K562 (cell line): ENCODE results near the gene COL25A1. TPM values are rescaled to one million over a fixed set of nuclear protein-coding genes. Genes with fewer than 3 reads are reported as not detected.

Source experiments
- ATAC-seq: fragments of 200-7000 bp; cut with Tn5 transposase; 3 replicates; pipeline ENCODE4 v1.9.1; 2020; ENCODE audit warnings: moderate library complexity
- BruUV-seq: library from RNA; stranded (reverse); fragments of 400-500 nt; replicated peaks from 2 replicates; lab custom pipeline; 2021; lab: Mats Ljungman, UMichigan
- CTCF ChIA-PET: fragments of 300-600 bp; formaldehyde crosslinking; extraction: SDS; loops from one replicate; lab custom pipeline; 2021; ENCODE audit warnings: low intra/inter-chr PET ratio; lab: Yijun Ruan, JAX
- POLR2A ChIA-PET: fragments of 300-600, 350-650 bp; sonication (Branson Sonifier 250); formaldehyde crosslinking; extraction: SDS; loops from one replicate; lab custom pipeline; 2021; ENCODE audit warnings: antibody characterized with exemption, inconsistent platforms; lab: Yijun Ruan, JAX
- DNase-seq, 4 experiments: peaks; one replicate each; pipeline versions ENCODE4 v3.0.0 to v3.0.0-alpha.2; 2011 to 2018; ENCODE audit warnings: low spot score in 3 of 4, mixed read lengths in 3 of 4; ENCODE audit errors: extremely low read depth in 1 of 4
- FAIRE-seq: peaks from 2 replicates; lab custom pipeline; 2011; peaks lifted over from hg19 to GRCh38; lab: Jason Lieb, UNC
- H2AFZ ChIP-seq: 2 replicates; pipeline ENCODE4 v1.6.0; 2011; ENCODE audit warnings: low read depth, low read length, control low read depth, inconsistent platforms
- H3K27ac ChIP-seq: fragments of 200-600 bp; 3 replicates; pipeline ENCODE4 v1.8.0; 2011; ENCODE audit warnings: low read depth, mild to moderate bottlenecking, control low read depth, inconsistent platforms, low read length, moderate library complexity, mixed read lengths; ENCODE audit errors: extremely low read depth
- H3K27me3 ChIP-seq, 2 experiments: fragments of 300-600 bp in 1 of 2; 2 replicates in 1 of 2; 3 replicates in 1 of 2; pipeline versions ENCODE4 v1.6.0 to v1.8.0; 2011; ENCODE audit warnings: inconsistent platforms in 2 of 2, low read length in 2 of 2, mild to moderate bottlenecking in 1 of 2, mixed read lengths in 1 of 2, moderate library complexity in 1 of 2; ENCODE audit not compliant: control insufficient read depth in 2 of 2, insufficient read depth in 2 of 2
- H3K36me3 ChIP-seq: fragments of 300-600 bp; 3 replicates; pipeline ENCODE4 v1.8.0; 2011; ENCODE audit warnings: mild to moderate bottlenecking, low read length, inconsistent platforms; ENCODE audit not compliant: control insufficient read depth, insufficient read depth
- H3K4me1 ChIP-seq, 2 experiments: fragments of 200-600 bp in 1 of 2; replicated peaks in 1 of 2; 2 replicates in 1 of 2; 3 replicates in 1 of 2; pipeline versions ENCODE4 v1.5.1 to v1.8.0; 2011; ENCODE audit warnings: inconsistent platforms in 2 of 2, low read length in 2 of 2, mild to moderate bottlenecking in 1 of 2, mixed read lengths in 1 of 2, moderate library complexity in 1 of 2; ENCODE audit not compliant: control insufficient read depth in 2 of 2, insufficient read depth in 2 of 2
- H3K4me2 ChIP-seq: 2 replicates; pipeline ENCODE4 v1.6.1; 2011; ENCODE audit warnings: low read length, control low read depth, inconsistent platforms, mixed read lengths; ENCODE audit not compliant: insufficient read depth
- H3K4me3 ChIP-seq: fragments of 200-600 bp; sonication (generic), shearing (Covaris generic); 2 replicates; pipeline ENCODE4 v1.5.1; 2016; ENCODE audit warnings: control low read depth, inconsistent platforms
- H3K79me2 ChIP-seq: fragments of 200-600 bp; 3 replicates; pipeline ENCODE4 v1.8.0; 2011; ENCODE audit warnings: low read length, inconsistent platforms; ENCODE audit not compliant: control insufficient read depth, insufficient read depth
- H3K9ac ChIP-seq, 2 experiments: 2 replicates each; pipeline versions ENCODE4 v1.6.0 to v1.6.1; 2011; ENCODE audit warnings: low read depth in 2 of 2, low read length in 2 of 2, control low read depth in 1 of 2, inconsistent platforms in 1 of 2, mild to moderate bottlenecking in 1 of 2, mixed read lengths in 1 of 2; ENCODE audit not compliant: insufficient read depth in 1 of 2
- H3K9me1 ChIP-seq: one replicate; pipeline ENCODE4 v1.6.0; 2011; ENCODE audit warnings: inconsistent platforms, mild to moderate bottlenecking, low read length, moderate library complexity; ENCODE audit not compliant: control insufficient read depth, insufficient read depth
- H3K9me3 ChIP-seq: replicated peaks from 2 replicates; pipeline ENCODE4 v1.5.1; 2011; ENCODE audit warnings: low read depth, low read length, inconsistent platforms; ENCODE audit not compliant: control insufficient read depth, insufficient read depth
- H4K20me1 ChIP-seq: replicated peaks from 2 replicates; pipeline ENCODE4 v1.6.1; 2011; ENCODE audit warnings: low read length, inconsistent platforms, mixed read lengths; ENCODE audit not compliant: control insufficient read depth, insufficient read depth
- E2F8 ChIP-seq: fragments of 450-650 bp; IDR thresholded peaks from 2 replicates; pipeline ENCODE4 v1.7.1; 2018; ENCODE audit warnings: mild to moderate bottlenecking, low read depth; ENCODE audit not compliant: partially characterized antibody
- TCF7 ChIP-seq: sonication (generic); IDR thresholded peaks from 2 replicates; pipeline ENCODE4 v1.6.1; 2016; ENCODE audit warnings: antibody characterized with exemption, borderline replicate concordance
- WGBS: fragments of 100-300 bp; shearing (Covaris generic); methylation state at CpG from one replicate; pipeline ENCODE4 v1.1.6; 2016; ENCODE audit warnings: low coverage, mixed read lengths; ENCODE audit not compliant: insufficient coverage; ENCODE audit errors: missing lambda C conversion rate; 5-methylcytosine and 5-hydroxymethylcytosine counted together
- in situ Hi-C: fragments of 300-500 bp; cut with MboI; formaldehyde crosslinking; loops from 4 replicates; pipeline ENCODE4 v1.15.0; 2018; ENCODE audit warnings: inconsistent platforms, mixed read lengths
- intact Hi-C: fragments of 100-400 bp; cut with micrococcal nuclease; formaldehyde crosslinking; loops from 2 replicates; pipeline ENCODE4 v1.14.2; 2022
- polyA plus RNA-seq, 8 experiments: library from polyadenylated mRNA; depleted of rRNA in 4 of 8; stranded (reverse) in 5 of 8; unstranded in 3 of 8; fragments of >200 nt; fragmentation: Nextera tagmentation in 2 of 8; fragmentation: Illumina TruSeq in 1 of 8; extraction: Ambion mirVana in 2 of 8; extraction: Trizol in 1 of 8; gene quantifications; 2 replicates each; pipeline versions ENCODE4 v1.2.1 to v1.2.3, GENCODE V29; 2011 to 2014; ENCODE audit warnings: inconsistent platforms in 1 of 8, missing spikeins in 1 of 8
- total RNA-seq, 7 experiments: library from RNA; depleted of rRNA in 6 of 7; stranded (reverse); fragments of >200 nt in 6 of 7; fragmentation: Illumina TruSeq in 2 of 7; extraction: Trizol in 2 of 7; gene quantifications; 2 replicates each; pipeline versions ENCODE4 v1.2.1 to v1.2.3, GENCODE V29; 2011 to 2021; ENCODE audit warnings: low replicate concordance in 1 of 7
- TF ChIP-seq, protein P1 (sequence below): sonication (generic); IDR thresholded peaks from 2 replicates; pipeline ENCODE4 v1.6.1; 2016

The COL25A1 gene
- total and polyA plus RNA-seq, 9 of the 15 experiments (the other 6 are each of a cell fraction or from before 2014, with no cell fraction given): 0.03 to 0.62 (median 0.27) TPM

GRCh38 chr4:109040441-109040840, 262.0 kb downstream of the COL25A1 start:
- intact Hi-C loops (no loop called here), in situ Hi-C loops (no loop called here)
- no peaks in the 10 kb centered on the region for H4K20me1 ChIP-seq
- H3K4me2 ChIP-seq: no peak overlapping the region
- no peak for ATAC-seq
- H3K27me3 ChIP-seq: no peaks in the 10 kb centered on the region
- no peak overlapping the region; the same call in 2 of the 3 replicates for H3K27ac ChIP-seq
- no peaks in the 10 kb centered on the region for H3K9me3 ChIP-seq
- FAIRE-seq: no peak
- no peaks in the 10 kb centered on the region for H3K79me2 ChIP-seq
- no peaks in the 10 kb centered on the region for H3K36me3 ChIP-seq
- no peak for DNase-seq
- ChIA-PET CTCF (no interaction called here), POLR2A (no interaction called here)
- peak overlapping the region; percentile 34 for H2AFZ ChIP-seq
- no peaks in the 10 kb centered on the region for H3K9me1 ChIP-seq
- H3K4me3 ChIP-seq: no peak overlapping the region
- 54% methylated on average over 5 of the region's 5 CpGs for WGBS
- no TSS peak for BruUV-seq
- H3K4me1 ChIP-seq: no peaks in the 10 kb centered on the region
- TF ChIP-seq, protein P1, sequence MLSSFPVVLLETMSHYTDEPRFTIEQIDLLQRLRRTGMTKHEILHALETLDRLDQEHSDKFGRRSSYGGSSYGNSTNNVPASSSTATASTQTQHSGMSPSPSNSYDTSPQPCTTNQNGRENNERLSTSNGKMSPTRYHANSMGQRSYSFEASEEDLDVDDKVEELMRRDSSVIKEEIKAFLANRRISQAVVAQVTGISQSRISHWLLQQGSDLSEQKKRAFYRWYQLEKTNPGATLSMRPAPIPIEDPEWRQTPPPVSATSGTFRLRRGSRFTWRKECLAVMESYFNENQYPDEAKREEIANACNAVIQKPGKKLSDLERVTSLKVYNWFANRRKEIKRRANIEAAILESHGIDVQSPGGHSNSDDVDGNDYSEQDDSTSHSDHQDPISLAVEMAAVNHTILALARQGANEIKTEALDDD: peak; percentile 60
- TF ChIP-seq TCF7: no peak
- no peak for TF ChIP-seq E2F8
- H3K9ac ChIP-seq: no peak overlapping the region
